Ovary (tissue), 9 donors: Measurements from ENCODE around the gene FOXO1. TPM values are rescaled to one million over a fixed set of nuclear protein-coding genes. Genes with fewer than 3 reads are reported as not detected.

Experiments used
- DNase-seq, 5 donors: peaks; one replicate each; pipeline ENCODE4 v3.0.0-alpha.2; 2019 to 2020
- H3K27ac ChIP-seq, 2 donors: fragments of 200-600 bp; one replicate each; pipeline versions ENCODE4 v1.5.1 to v1.8.0; 2019 to 2022
- H3K27me3 ChIP-seq: fragments of 200-600 bp; one replicate; pipeline ENCODE4 v1.8.0; 2022
- H3K36me3 ChIP-seq: fragments of 200-600 bp; sonication (generic); one replicate; pipeline ENCODE4 v1.5.1; 2019
- H3K4me1 ChIP-seq: one replicate; pipeline ENCODE4 v1.8.1; 2013; ENCODE audit warnings: mild to moderate bottlenecking, moderate library complexity; ENCODE audit not compliant: insufficient read depth
- H3K4me3 ChIP-seq: fragments of 200-600 bp; sonication (generic); one replicate; pipeline ENCODE4 v1.5.1; 2017
- H3K9me3 ChIP-seq, 2 donors: fragments of 200-600 bp in 1 of 2; sonication (generic) in 1 of 2; one replicate each; pipeline versions ENCODE4 v1.5.1 to v1.8.1; 2013 to 2019; ENCODE audit warnings: mild to moderate bottlenecking in 1 of 2, moderate library complexity in 1 of 2
- EP300 ChIP-seq: sonication (generic); formaldehyde crosslinking; IDR thresholded peaks from one replicate; pipeline ENCODE4 v1.6.1; 2017; ENCODE audit warnings: antibody characterized with exemption
- POLR2A ChIP-seq: fragments of 450-650 bp; IDR thresholded peaks from one replicate; pipeline ENCODE4 v1.6.1; 2017; ENCODE audit warnings: antibody characterized with exemption, mild to moderate bottlenecking, moderate library complexity
- WGBS, 3 donors: extraction: QIAGEN DNeasy Blood & Tissue Kit in 1 of 3; methylation state at CpG; one replicate each; pipeline versions ENCODE4 v1.1.5 to v1.1.7; 2013 to 2017; 5-methylcytosine and 5-hydroxymethylcytosine counted together
- intact Hi-C, 4 donors: fragments of 100-400 bp; cut with DNase I; formaldehyde crosslinking; loops; one replicate each; pipeline versions ENCODE4 v1.11.0 to v1.15.1; 2022 to 2023
- polyA plus RNA-seq, 2 donors: library from polyadenylated mRNA; stranded (reverse); fragments of 200-250 nt in 1 of 2; fragments of 350-450 nt in 1 of 2; fragmentation: Illumina TruSeq in 1 of 2; extraction: RNeasy Lipid Tissue Mini Kit (QIAGEN cat#74804) in 1 of 2; gene quantifications; one replicate each; pipeline ENCODE4 v1.2.3, GENCODE V29; 2013 to 2014
- total RNA-seq, 7 donors: library from RNA; depleted of rRNA in 2 of 7; stranded (reverse); fragments of >200 nt in 2 of 7; fragmentation: NEBNext Ultra II Directional in 3 of 7; extraction: Animal tissue kit (Norgen Biotek cat#: 25700) in 3 of 7; gene quantifications; one replicate each; pipeline versions ENCODE4 v1.1.0 to v1.2.4, GENCODE V29; 2016 to 2023
- TF ChIP-seq, protein P1 (sequence below), 3 donors: fragments of 450-650 bp in 2 of 3; fragments of 200-600 bp in 1 of 3; IDR thresholded peaks; one replicate each; pipeline versions ENCODE4 v1.5.1 to v1.8.0; 2016 to 2022; ENCODE audit warnings: antibody characterized with exemption in 3 of 3, mild to moderate bottlenecking in 1 of 3
- donor health status: DM: no; HTN: no; CAD: no; lungs with moderate emphysema.
- donor health status: DM: no; HTN: no; CAD: no.
- donor health status: Bipolar disorder and iron deficiency.
- donor health status: DM: yes; HTN: yes; CAD: no.
- donor health status: DM: no; HTN: no; CAD: no.
- donor health status: DM: yes; HTN: yes; CAD: no.

The FOXO1 gene
- total and polyA plus RNA-seq, 9 donors = 51.5 to 157 (median 107) TPM

GRCh38 chr13:40622246-40622645 lies 44.2 kb downstream of the FOXO1 start:
- intact Hi-C loops = no loop called here
- no peak overlapping the region for H3K4me3 ChIP-seq
- 33 to 55% (median 46%) methylated on average over 1 of the region's 1 CpG for WGBS, 3 donors
- H3K4me1 ChIP-seq = peaks cover 31% of the 10 kb centered on the region
- no peak for DNase-seq
- no peaks in the 10 kb centered on the region for H3K36me3 ChIP-seq
- H3K9me3 ChIP-seq = no peaks in the 10 kb centered on the region
- TF ChIP-seq, protein P1, sequence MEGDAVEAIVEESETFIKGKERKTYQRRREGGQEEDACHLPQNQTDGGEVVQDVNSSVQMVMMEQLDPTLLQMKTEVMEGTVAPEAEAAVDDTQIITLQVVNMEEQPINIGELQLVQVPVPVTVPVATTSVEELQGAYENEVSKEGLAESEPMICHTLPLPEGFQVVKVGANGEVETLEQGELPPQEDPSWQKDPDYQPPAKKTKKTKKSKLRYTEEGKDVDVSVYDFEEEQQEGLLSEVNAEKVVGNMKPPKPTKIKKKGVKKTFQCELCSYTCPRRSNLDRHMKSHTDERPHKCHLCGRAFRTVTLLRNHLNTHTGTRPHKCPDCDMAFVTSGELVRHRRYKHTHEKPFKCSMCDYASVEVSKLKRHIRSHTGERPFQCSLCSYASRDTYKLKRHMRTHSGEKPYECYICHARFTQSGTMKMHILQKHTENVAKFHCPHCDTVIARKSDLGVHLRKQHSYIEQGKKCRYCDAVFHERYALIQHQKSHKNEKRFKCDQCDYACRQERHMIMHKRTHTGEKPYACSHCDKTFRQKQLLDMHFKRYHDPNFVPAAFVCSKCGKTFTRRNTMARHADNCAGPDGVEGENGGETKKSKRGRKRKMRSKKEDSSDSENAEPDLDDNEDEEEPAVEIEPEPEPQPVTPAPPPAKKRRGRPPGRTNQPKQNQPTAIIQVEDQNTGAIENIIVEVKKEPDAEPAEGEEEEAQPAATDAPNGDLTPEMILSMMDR (IDR thresholded peaks at IDR 0.05) = no peak
- TF ChIP-seq EP300 = no peak
- TF ChIP-seq POLR2A = no peak
- no peaks in the 10 kb centered on the region for H3K27me3 ChIP-seq
- no peak overlapping the region for H3K27ac ChIP-seq

DNA sequence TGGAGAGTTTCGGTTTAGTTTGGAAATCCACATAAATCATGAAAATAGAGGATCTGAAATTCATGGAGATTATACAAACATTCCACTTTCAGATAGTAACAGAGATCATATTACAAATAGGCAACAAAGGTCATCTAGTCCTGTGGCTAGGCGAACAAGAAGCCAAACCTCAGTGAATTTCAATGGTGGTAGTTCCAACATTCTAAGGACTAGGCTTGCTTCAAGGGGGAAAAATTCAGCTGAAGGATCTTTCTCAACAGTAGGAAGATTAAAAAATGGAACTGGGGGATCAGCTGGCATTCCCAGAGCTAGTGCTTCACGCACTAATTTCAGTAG lies 47.0 kb downstream of the FOXO1 start:
- H3K4me3 ChIP-seq = no peak overlapping the region
- peaks cover 44% of the 10 kb centered on the region for H3K4me1 ChIP-seq
- no peaks in the 10 kb centered on the region for H3K9me3 ChIP-seq
- no peak overlapping the region for H3K27ac ChIP-seq
- 76 to 89% (median 86%) methylated on average over 3 of the region's 3 CpGs for WGBS, 3 donors
- DNase-seq = no peak
- TF ChIP-seq, protein P1 (IDR thresholded peaks at IDR 0.05) = no peak
- TF ChIP-seq POLR2A (no peak), EP300 (no peak)
- H3K27me3 ChIP-seq = no peaks in the 10 kb centered on the region
- no peaks in the 10 kb centered on the region for H3K36me3 ChIP-seq
- intact Hi-C loops = no loop called here

- no peak for DNase-seq
- no peak overlapping the region for H3K27ac ChIP-seq
- intact Hi-C loops = no loop called here
- 91 to 93% (median 92%) methylated on average over 15 of the region's 15 CpGs for WGBS, 3 donors
- H3K4me1 ChIP-seq = peaks cover 47% of the 10 kb centered on the region
- no peak overlapping the region for H3K4me3 ChIP-seq
- no peaks in the 10 kb centered on the region for H3K36me3 ChIP-seq
- TF ChIP-seq EP300 (no peak), POLR2A (no peak)
- H3K9me3 ChIP-seq = no peaks in the 10 kb centered on the region
- no peaks in the 10 kb centered on the region for H3K27me3 ChIP-seq
These were observed 47.6 kb downstream of the FOXO1 start for GRCh38 chr13:40618581-40619478.

DNA sequence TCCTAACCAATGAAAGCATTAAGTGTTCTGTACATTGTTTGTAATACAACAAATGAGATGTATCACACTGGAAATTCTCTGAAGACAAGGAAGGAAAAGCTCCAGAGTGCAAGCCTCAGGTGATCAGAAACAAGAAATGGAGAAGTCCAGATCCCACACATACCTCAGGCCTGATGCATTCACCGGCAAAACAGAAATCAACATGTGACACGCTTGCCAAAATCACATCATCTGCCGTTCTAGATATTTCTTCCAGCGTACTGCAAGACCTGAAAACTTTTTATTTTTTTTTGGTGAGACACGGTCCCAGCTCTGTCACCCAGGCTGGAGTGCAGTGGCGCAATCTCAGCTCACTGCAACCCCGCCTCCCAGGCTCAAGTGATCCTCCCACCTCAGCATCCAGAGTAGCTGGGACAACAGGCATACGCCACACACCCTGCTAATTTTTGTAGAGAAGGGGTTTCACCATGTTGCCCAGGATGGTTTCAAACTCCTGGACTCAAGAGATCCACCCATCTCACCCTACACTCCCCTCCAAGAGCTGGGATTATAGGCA lies 48.6 kb downstream of the FOXO1 start:
- no peaks in the 10 kb centered on the region for H3K27me3 ChIP-seq
- intact Hi-C loops = no loop called here
- DNase-seq = no peak
- TF ChIP-seq POLR2A = no peak
- TF ChIP-seq, protein P1 (IDR thresholded peaks at IDR 0.05) = no peak
- no peak for TF ChIP-seq EP300
- WGBS, 3 donors = 82 to 83% (median 82%) methylated on average over 8 of the region's 8 CpGs
- peaks cover 48% of the 10 kb centered on the region for H3K4me1 ChIP-seq
- H3K27ac ChIP-seq = no peak overlapping the region
- H3K4me3 ChIP-seq = no peak overlapping the region
- H3K9me3 ChIP-seq = no peaks in the 10 kb centered on the region
- H3K36me3 ChIP-seq = no peaks in the 10 kb centered on the region

GRCh38 chr13:40615619-40616018 lies 50.8 kb downstream of the FOXO1 start:
- intact Hi-C loops = no loop called here
- DNase-seq = no peak

More at GRCh38 chr13:40615619-40616018, 50.8 kb downstream of the FOXO1 start:
- TF ChIP-seq, protein P1 (IDR thresholded peaks at IDR 0.05) = no peak
- TF ChIP-seq POLR2A (no peak), EP300 (no peak)
- Histone ChIP-seq H3K27me3 (no peaks in the 10 kb centered on the region), H3K4me1 (peaks cover 52% of the 10 kb centered on the region), H3K27ac (no peak overlapping the region), H3K4me3 (no peak overlapping the region), H3K36me3 (no peaks in the 10 kb centered on the region), H3K9me3 (no peaks in the 10 kb centered on the region)
- WGBS, 3 donors = 65 to 76% (median 74%) methylated on average over 7 of the region's 7 CpGs
